Non-pigmented ciliary epithelial cell (primary cell): ENCODE measurements around the gene STPG3.

Experiments
- DNase-seq: peaks from one replicate; pipeline ENCODE4 v3.0.0-alpha.2; 2010; ENCODE audit warnings: low read depth

Gene STPG3

GRCh38 chr9:137251194-137251461, at the start of gene STPG3:
Gene STPG3 (plus strand): TSS chr9:137251286. CDS start chr9:137251287, 1 bp downstream.
- DNase-seq = no peak

GRCh38 chr9:137202966-137203365, 48.1 kb upstream of the STPG3 start:
- no peak for DNase-seq

DNA sequence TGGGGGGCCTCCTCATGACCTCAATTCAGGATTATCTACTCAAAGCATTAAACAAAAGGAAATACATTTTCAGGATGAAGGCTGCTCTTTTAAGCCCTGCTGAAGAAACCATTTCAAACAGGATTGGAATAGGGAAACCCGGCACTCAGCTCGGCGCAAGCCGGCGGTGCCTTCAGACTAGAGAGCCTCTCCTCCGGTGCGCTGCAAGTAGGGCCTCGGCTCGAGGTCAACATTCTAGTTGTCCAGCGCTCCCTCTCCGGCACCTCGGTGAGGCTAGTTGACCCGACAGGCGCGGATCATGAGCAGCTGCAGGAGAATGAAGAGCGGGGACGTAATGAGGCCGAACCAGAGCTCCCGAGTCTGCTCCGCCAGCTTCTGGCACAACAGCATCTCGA, 46.4 kb upstream of the STPG3 start:
- DNase-seq = no peak

DNA sequence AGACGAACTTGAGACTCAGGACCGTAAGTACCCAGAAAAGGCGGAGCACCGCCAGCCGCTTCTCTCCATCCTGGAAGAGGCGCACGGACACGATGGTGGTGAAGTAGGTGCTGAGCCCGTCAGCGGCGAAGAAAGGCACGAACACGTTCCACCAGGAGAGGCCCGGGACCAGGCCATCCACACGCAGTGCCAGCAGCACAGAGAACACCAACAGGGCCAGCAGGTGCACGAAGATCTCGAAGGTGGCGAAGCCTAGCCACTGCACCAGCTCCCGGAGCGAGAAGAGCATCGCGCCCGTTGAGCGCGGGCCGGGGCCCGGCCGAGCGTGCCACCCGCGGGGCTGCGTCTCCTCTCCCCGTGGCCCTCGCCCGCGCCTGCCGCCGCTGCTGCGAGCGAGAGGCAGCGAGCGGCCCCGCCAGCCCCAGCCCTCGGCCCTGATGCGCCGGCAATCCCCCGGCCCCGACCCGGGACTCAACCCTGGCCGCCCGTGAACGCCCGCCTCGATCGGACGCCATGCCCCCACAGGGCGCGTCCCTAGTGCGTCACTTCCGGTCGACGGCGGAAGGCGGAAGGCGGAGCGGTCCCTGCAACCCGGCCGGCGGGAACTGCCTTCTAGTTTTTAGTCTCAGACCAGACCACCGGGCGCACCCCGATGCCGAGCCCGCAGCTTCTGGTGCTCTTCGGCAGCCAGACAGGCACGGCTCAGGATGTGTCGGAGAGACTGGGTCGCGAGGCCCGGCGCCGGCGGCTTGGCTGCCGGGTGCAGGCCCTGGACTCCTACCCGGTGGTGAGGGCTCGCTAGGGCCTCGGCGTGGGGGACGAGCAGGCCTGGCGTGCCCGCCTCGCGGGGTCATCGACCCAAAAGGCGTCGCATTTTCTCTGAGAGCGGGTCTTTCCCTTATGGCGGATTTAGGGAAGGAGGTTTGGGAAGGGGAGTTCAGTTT, 45.7 kb upstream of the STPG3 start, which contains the start of the genes NDOR1 and TMEM203:
Gene NDOR1 (plus strand): TSS at position 575 of the 944 bp plus-strand sequence. CDS start 78 bp downstream, at position 653.
Gene TMEM203 (minus strand): TSS at position 523 of the 944 bp plus-strand sequence. CDS start 234 bp downstream, at position 289.
- no peak for DNase-seq

DNA sequence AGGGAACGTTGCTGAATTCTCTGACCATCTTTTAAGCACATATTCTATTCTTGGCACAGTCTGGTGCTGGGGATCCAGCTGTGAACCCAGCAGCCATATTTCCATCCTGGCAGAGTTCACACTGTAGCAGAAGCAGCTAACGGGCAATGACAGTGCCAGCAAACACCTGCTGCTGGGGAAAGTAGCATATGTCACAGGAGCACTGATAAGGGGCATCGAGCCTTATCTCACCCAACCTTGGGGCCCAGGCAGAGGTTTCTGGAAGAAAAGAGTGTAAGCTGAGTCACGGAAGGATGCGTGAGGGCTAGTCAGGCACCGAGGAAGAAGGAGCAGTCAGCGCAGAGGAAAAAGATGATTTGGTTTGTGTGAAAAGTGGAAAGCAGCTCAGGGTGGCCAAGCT, 44.5 kb upstream of the STPG3 start:
- DNase-seq = no peak

GRCh38 chr9:137211532-137211931, 39.6 kb upstream of the STPG3 start:
- no peak for DNase-seq

DNA sequence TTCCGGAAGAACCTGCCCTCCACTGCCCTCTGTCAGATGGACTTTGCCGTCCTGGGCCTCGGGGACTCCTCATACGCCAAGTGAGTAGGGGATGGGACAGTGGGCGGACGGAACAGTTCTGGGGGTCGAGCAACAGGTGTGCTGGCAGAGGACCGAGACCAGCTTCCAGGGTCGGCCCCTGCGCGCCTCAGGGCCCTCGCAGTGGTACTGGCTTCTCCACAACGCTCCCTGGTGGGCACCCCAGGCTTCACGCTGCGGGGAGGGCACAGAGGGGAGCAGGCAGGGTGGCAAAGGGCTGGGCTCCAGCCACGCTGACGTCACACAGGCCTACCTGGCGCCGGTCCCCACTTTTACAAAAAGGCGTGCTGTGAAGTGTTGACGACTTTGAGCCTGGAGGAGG, 38.6 kb upstream of the STPG3 start:
- no peak for DNase-seq

GRCh38 chr9:137213160-137214060, 37.7 kb upstream of the STPG3 start:
- no peak for DNase-seq

DNA sequence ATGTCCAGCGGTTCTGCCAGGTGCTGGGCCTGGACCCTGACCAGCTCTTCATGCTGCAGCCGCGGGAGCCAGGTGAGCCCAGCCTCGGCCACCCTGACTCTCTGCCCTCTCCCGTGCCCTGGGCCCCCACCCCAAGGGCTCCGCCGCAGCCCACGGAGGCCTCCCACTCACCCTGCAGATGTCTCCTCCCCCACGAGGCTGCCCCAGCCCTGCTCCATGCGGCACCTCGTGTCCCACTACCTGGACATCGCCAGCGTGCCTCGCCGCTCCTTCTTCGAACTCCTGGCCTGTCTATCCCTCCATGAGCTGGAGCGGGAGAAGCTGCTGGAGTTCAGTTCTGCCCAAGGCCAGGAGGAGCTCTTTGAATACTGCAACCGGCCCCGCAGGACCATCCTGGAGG, 36.5 kb upstream of the STPG3 start:
- no peak for DNase-seq

DNA sequence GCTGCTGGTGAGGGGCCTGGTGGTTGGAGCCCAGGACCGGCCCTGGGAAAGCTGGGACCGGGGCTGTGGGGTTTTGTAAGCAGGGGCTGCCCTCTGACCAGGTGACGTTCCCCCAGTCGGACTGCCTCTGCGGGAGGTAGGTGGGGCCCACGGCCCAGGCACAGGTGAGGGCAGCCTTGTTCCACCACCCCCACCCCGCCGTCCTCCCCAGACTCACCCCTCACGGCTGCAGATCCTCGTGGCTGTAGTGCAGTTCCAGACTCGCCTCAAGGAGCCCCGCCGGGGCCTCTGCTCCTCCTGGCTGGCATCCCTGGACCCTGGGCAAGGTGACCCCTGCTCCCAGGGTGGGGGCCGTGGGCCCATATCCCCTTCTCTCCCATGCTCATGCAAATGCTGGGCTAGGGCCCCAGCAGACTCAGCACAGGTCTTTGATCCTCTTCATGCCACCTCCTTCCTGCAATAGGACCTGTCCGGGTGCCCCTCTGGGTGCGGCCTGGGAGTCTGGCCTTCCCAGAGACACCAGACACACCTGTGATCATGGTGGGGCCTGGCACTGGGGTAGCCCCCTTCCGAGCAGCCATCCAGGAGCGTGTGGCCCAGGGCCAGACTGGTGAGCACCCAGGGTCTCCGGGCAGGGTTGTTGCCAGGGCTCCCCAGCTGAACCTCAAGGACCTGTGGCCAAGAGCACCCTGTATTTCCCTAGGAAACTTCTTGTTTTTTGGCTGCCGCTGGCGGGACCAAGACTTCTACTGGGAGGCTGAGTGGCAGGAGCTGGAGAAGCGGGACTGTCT, 35.7 kb upstream of the STPG3 start:
- no peak for DNase-seq

- no peak for DNase-seq
These were observed 34.7 kb upstream of the STPG3 start for GRCh38 chr9:137216188-137216965.

DNA sequence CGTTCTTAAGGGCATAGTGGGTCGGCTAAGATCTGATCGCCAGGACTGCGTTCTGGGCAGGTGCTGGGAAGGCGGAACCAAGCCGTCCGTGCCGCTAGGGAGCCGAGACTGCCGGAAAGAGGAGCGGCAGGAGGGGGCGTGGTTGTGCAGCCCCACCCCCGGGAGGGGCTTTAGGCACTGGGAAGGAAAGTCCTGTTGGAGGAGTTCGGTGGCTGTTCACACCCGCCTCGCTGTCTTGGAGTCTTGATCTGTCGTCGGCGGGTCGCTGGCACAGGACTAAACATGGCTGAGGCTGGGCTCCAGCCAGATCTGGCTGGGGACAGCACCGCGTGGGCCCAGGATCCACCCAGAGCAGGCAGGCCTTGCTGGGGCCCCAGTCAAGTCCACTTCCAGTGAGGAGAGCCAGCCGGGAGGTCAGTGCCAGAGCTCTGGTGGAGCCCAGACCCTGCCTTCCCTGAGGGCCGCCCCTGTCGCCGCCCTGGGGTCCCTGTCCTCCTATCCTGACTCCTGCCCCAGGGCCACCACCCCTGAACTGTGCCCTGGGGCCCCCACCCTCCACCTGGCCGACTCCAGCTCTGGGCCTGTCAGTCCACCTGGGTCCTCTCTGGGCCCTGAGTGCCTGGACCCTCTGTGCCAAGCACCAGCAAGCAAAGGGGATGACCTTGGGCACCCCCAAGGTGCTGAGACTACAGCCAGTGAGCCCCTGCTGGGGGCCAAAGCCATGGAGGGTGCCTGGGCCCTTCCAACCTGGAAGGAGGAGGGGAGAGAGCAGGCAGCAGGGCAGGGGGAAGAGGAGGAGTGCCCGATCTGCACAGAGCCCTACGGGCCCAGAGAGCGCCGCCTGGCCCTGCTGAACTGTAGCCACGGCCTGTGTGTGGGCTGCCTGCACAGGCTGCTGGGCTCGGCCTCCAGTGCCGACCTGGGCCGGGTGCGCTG, 33.5 kb upstream of the STPG3 start:
- no peak for DNase-seq

- DNase-seq = no peak
These were observed 32.8 kb upstream of the STPG3 start for GRCh38 chr9:137218212-137218753.

DNA sequence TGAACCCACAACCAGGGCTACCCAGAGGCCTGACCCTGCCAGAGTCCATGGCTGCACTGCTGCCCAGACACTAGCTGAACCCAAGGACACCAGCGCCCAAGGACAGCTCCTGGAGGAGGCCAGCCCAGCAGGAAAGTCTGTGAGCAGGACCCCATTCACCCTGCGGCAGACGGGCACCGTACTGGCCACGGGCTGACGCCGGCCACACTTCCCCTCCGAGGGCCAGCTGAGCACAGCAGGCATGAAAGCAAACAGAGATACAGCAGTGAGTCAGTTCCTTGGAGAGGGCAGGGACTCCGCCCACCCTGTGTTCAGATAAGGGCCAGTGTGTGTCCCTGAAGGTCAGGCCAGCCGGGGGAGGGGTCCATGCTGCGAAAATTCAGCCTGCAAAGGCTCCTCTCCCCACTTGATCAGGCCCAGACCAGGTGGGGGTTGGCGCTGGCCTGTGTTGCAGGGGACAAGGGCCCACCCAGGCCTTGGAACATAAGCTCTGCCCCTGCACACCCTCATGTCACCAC, 32.3 kb upstream of the STPG3 start:
- no peak for DNase-seq

GRCh38 chr9:137219757-137220316, 31.2 kb upstream of the STPG3 start:
- no peak for DNase-seq

GRCh38 chr9:137220317-137221094, 30.6 kb upstream of the STPG3 start:
- DNase-seq = no peak

DNA sequence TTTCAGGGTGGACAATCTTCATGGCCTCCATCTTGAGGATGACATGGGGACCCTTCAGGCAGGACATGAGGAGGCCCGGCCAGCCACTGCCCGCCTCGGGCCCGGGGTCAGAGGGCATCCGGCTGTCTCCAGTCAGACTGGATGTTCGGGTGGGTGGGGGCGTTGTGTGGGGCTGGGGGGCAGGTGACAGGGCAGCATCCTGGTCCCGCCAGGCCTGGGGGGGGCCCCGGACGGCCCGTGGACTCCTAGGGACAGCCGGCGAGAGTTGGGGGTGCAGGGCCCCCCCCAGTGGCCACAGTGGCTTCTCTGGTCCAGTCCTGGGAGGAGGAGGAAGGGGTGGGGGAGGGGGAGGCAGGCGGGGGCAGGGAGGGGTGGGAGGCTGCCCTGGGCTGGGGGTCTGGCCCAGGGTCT, 30.0 kb upstream of the STPG3 start:
- no peak for DNase-seq

DNA sequence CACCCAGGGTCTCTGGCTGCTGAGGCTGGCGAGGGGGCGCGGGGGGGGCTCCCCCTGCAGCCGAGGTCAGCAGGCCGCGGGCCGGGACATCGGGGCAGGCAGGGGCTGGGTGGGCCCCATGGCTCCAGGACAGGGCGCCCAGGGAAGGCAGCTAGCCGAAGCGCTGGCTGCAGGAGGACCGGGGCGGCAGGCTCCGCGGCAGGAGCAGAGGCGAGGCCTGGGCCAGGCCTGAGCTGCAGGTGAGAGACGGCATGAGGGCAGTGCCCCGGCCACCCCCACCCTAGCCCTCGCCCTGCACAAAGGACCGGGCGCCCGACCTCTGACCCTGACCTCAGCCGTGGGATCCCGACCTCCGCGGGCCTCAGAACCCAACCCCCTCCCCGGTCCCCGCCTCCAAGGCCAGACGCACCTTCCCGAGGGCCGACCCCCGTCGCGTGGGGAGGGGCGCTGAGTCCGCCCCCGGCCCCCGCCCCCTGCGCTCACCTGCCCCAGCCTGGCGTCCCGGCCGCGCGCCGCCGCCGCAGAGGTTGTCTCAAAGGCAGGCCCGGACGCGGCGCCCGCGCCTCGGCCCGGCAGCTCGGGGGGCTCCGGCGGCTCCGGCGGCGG, 29.5 kb upstream of the STPG3 start:
- no peak for DNase-seq
